Astrocyte (in vitro differentiated cells and primary cell): ENCODE measurements around the gene EMC1. TPM values are rescaled to one million over a fixed set of nuclear protein-coding genes. Genes with fewer than 3 reads are reported as not detected.

Experiments used
- DNase-seq: peaks from one replicate; pipeline ENCODE4 v3.0.0-alpha.2; 2010; ENCODE audit warnings: low read depth
- FAIRE-seq: peaks from 2 replicates; lab custom pipeline; 2011; peaks lifted over from hg19 to GRCh38; lab: Jason Lieb, UNC
- H2AFZ ChIP-seq: 2 replicates; pipeline ENCODE4 v1.6.0; 2012; ENCODE audit warnings: low read depth, low read length, inconsistent platforms
- H3K27ac ChIP-seq: 2 replicates; pipeline ENCODE4 v1.5.1; 2011; ENCODE audit warnings: low read depth, low read length, inconsistent platforms
- H3K27me3 ChIP-seq: 2 replicates; pipeline ENCODE4 v1.6.0; 2011; ENCODE audit warnings: low read length, inconsistent platforms; ENCODE audit not compliant: insufficient read depth
- H3K36me3 ChIP-seq: 2 replicates; pipeline ENCODE4 v1.5.1; 2011; ENCODE audit warnings: low read length, inconsistent platforms; ENCODE audit not compliant: insufficient read depth
- H3K4me1 ChIP-seq: 2 replicates; pipeline ENCODE4 v1.5.1; 2011; ENCODE audit warnings: low read length, inconsistent platforms; ENCODE audit not compliant: insufficient read depth
- H3K4me2 ChIP-seq: 2 replicates; pipeline ENCODE4 v1.6.0; 2012; ENCODE audit warnings: low read length, inconsistent platforms
- H3K4me3 ChIP-seq: 2 replicates; pipeline ENCODE4 v1.5.1; 2011; ENCODE audit warnings: low read depth, mild to moderate bottlenecking, low read length, inconsistent platforms; ENCODE audit not compliant: insufficient read depth
- H3K79me2 ChIP-seq: 2 replicates; pipeline ENCODE4 v1.6.0; 2012; ENCODE audit warnings: mild to moderate bottlenecking, low read length, inconsistent platforms; ENCODE audit not compliant: insufficient read depth
- H3K9ac ChIP-seq: 2 replicates; pipeline ENCODE4 v1.6.0; 2012; ENCODE audit warnings: mild to moderate bottlenecking, low read length, inconsistent platforms
- H3K9me3 ChIP-seq: 2 replicates; pipeline ENCODE4 v1.5.1; 2012; ENCODE audit warnings: low read depth, mild to moderate bottlenecking, low read length, inconsistent platforms; ENCODE audit not compliant: insufficient read depth
- H4K20me1 ChIP-seq: 2 replicates; pipeline ENCODE4 v1.6.0; 2012; ENCODE audit warnings: low read length, inconsistent platforms; ENCODE audit not compliant: insufficient read depth
- H3K27ac Mint-ChIP-seq: one replicate; pipeline ENCODE4 v1.8.0; 2021; ENCODE audit warnings: mild to moderate bottlenecking, mixed read lengths; ENCODE audit not compliant: unreplicated experiment
- H3K27me3 Mint-ChIP-seq: one replicate; pipeline ENCODE4 v1.8.0; 2021; ENCODE audit warnings: low read depth, mixed read lengths; ENCODE audit not compliant: unreplicated experiment
- H3K36me3 Mint-ChIP-seq: one replicate; pipeline ENCODE4 v1.8.0; 2021; ENCODE audit warnings: low read depth, mixed read lengths; ENCODE audit not compliant: unreplicated experiment
- H3K4me1 Mint-ChIP-seq: one replicate; pipeline ENCODE4 v1.8.0; 2021; ENCODE audit warnings: low read depth, mixed read lengths; ENCODE audit not compliant: unreplicated experiment
- H3K4me3 Mint-ChIP-seq: one replicate; pipeline ENCODE4 v1.8.0; 2021; ENCODE audit warnings: mild to moderate bottlenecking, moderate library complexity, mixed read lengths; ENCODE audit not compliant: unreplicated experiment
- H3K9me3 Mint-ChIP-seq: one replicate; pipeline ENCODE4 v1.8.0; 2021; ENCODE audit warnings: mild to moderate bottlenecking, mixed read lengths; ENCODE audit not compliant: unreplicated experiment
- EZH2 ChIP-seq: IDR thresholded peaks from 2 replicates; pipeline ENCODE4 v1.6.1; 2012; ENCODE audit warnings: mild to moderate bottlenecking, low read length, inconsistent platforms; ENCODE audit not compliant: insufficient read depth
- total RNA-seq: library from RNA; stranded (reverse); gene quantifications from 2 replicates; pipeline ENCODE4 v1.2.1, GENCODE V29; 2021
- TF ChIP-seq, protein P1 (sequence below): IDR thresholded peaks from 2 replicates; pipeline ENCODE4 v1.5.1; 2011; ENCODE audit warnings: low read depth, mild to moderate bottlenecking, inconsistent platforms, low read length, moderate library complexity; ENCODE audit not compliant: insufficient read depth

The EMC1 gene
- total RNA-seq, 1 donor from 2014 or later = 89.3 TPM

DNA sequence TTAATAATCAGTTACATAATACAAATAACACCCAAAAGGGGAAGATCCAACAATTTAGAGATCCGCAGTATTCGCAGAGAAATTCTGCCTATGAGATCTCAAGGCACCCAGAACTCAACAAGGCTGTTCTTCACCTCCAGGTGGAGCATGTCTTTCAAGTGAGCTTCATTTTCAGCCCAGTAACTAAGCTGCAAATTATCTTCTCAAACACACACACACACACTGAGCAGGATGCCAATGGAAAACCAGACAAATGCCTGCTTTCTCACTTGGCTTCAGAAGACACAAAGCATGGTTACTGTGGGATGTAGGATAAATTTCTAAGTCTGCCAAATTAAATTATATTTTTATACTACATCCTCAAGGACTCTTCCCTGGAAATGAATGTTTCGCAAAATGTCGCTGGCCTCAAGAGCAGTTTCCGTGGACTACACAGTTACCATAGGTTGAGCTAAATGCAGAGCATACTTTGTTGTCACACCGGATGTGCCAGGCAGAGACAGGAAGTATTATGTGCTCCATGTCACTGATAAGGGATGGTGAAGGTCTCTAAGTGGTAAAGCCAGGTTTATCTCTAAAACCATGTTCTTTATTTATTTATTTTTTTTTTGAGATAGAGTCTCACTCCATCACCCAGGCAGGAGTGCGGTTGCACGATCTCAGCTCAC lies 71.6 kb downstream of the EMC1 start:
- Mint-ChIP-seq H3K9me3 (no peaks in the 10 kb centered on the region), H3K27ac (no peak overlapping the region), H3K36me3 (peaks cover 22% of the 10 kb centered on the region), H3K4me1 (peaks cover 3% of the 10 kb centered on the region), H3K4me3 (no peak overlapping the region), H3K27me3 (no peaks in the 10 kb centered on the region)
- Histone ChIP-seq H3K9me3 (no peaks in the 10 kb centered on the region), H3K36me3 (peaks cover 70% of the 10 kb centered on the region), H3K79me2 (no peaks in the 10 kb centered on the region), H3K4me3 (no peak overlapping the region), H4K20me1 (peaks cover 28% of the 10 kb centered on the region), H3K4me2 (no peak overlapping the region), H3K27ac (no peak overlapping the region), H3K27me3 (no peaks in the 10 kb centered on the region), H3K9ac (no peak overlapping the region), H3K4me1 (no peaks in the 10 kb centered on the region), H2AFZ (no peak overlapping the region)
- peak; percentile 12 for DNase-seq
- FAIRE-seq = no peak
- TF ChIP-seq EZH2 = no peak
- TF ChIP-seq, protein P1, sequence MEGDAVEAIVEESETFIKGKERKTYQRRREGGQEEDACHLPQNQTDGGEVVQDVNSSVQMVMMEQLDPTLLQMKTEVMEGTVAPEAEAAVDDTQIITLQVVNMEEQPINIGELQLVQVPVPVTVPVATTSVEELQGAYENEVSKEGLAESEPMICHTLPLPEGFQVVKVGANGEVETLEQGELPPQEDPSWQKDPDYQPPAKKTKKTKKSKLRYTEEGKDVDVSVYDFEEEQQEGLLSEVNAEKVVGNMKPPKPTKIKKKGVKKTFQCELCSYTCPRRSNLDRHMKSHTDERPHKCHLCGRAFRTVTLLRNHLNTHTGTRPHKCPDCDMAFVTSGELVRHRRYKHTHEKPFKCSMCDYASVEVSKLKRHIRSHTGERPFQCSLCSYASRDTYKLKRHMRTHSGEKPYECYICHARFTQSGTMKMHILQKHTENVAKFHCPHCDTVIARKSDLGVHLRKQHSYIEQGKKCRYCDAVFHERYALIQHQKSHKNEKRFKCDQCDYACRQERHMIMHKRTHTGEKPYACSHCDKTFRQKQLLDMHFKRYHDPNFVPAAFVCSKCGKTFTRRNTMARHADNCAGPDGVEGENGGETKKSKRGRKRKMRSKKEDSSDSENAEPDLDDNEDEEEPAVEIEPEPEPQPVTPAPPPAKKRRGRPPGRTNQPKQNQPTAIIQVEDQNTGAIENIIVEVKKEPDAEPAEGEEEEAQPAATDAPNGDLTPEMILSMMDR = peak; percentile 21

DNA sequence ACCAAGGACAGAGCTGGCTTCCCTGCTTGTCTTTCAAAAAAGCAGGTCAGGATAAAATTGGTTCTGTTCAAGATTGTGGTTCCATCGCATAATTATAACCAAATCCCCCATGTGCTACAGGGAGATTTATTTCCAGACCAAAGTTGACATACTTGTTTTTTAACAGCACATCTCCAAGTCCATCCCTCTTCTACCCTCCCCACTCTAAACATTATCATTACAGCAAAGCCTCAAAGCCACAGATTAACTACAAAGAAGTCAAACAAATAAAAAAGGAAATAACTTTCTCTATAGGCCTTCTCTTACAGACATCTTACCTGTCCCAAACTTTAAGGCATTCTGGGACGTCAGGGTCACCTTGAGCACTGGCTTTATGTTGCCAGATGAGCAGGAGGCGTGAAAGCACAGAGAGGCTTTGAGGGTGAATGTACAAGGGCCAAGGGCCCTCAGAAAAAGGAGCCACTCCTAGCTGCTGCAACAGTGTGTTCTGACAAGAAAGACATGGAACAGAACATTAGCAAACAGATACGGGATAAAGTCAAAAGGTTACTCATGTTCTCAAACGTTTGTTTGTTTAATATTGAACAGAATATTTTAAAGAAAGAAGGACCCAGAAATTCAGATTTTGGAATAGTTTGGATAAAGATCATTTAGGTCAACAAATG lies 72.5 kb downstream of the EMC1 start:
- Histone ChIP-seq H2AFZ (no peak overlapping the region), H3K9ac (no peak overlapping the region), H3K27ac (no peak overlapping the region), H3K4me2 (no peak overlapping the region), H3K9me3 (no peaks in the 10 kb centered on the region), H3K4me3 (no peak overlapping the region), H3K27me3 (no peaks in the 10 kb centered on the region), H4K20me1 (peaks cover 33% of the 10 kb centered on the region), H3K79me2 (no peaks in the 10 kb centered on the region), H3K36me3 (peaks cover 69% of the 10 kb centered on the region), H3K4me1 (no peaks in the 10 kb centered on the region)
- Mint-ChIP-seq H3K9me3 (no peaks in the 10 kb centered on the region), H3K27me3 (no peaks in the 10 kb centered on the region), H3K4me1 (peaks cover 3% of the 10 kb centered on the region), H3K4me3 (no peak overlapping the region), H3K36me3 (peaks cover 19% of the 10 kb centered on the region), H3K27ac (no peak overlapping the region)
- DNase-seq = no peak
- no peak for TF ChIP-seq EZH2
- TF ChIP-seq, protein P1 = no peak
- FAIRE-seq = no peak

DNA sequence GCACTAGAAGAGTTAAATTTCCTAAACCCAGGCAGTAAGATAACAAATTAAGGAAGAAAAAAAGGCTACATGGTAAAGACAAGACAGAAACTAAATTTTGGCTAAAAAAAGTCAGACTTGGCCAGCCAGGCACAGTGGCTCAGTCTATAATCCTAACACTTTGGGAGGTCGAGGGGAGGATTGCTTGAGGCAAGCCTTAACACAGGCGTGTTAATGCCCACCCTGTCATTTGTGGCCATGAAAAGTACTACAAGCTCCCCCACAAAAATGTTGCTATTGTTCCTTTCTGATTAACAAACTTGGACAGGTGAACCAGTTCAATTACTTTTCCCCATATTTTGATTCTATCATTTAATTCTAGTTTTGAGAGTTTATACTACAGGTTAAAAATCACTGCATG lies 73.5 kb downstream of the EMC1 start:
- Histone ChIP-seq H3K27me3 (no peaks in the 10 kb centered on the region), H3K4me3 (no peak overlapping the region), H4K20me1 (peaks cover 39% of the 10 kb centered on the region), H3K9me3 (no peaks in the 10 kb centered on the region), H2AFZ (no peak overlapping the region), H3K36me3 (peaks cover 73% of the 10 kb centered on the region), H3K27ac (no peak overlapping the region), H3K79me2 (no peaks in the 10 kb centered on the region), H3K9ac (no peak overlapping the region), H3K4me1 (no peaks in the 10 kb centered on the region), H3K4me2 (no peak overlapping the region)
- TF ChIP-seq, protein P1 = no peak
- no peak for TF ChIP-seq EZH2
- no peak overlapping the region for H3K27ac Mint-ChIP-seq
- DNase-seq (no peak), FAIRE-seq (no peak)
- H3K9me3 Mint-ChIP-seq = no peaks in the 10 kb centered on the region
- peaks cover 18% of the 10 kb centered on the region for H3K36me3 Mint-ChIP-seq
- no peaks in the 10 kb centered on the region for H3K27me3 Mint-ChIP-seq
- peaks cover 3% of the 10 kb centered on the region for H3K4me1 Mint-ChIP-seq
- H3K4me3 Mint-ChIP-seq = no peak overlapping the region
